Kidney epithelial cell (primary cell): Measurements from ENCODE around the gene PERP. TPM values are rescaled to one million over a fixed set of nuclear protein-coding genes. Genes with fewer than 3 reads are reported as not detected.
"Not testable (repeated sequence)": the region's sequence is repeated elsewhere in the genome, so short reads cannot be mapped to it uniquely, and the experiment has no call there.

Source experiments
- DNase-seq: peaks from one replicate; pipeline ENCODE4 v3.0.0-alpha.2; 2010; ENCODE audit warnings: low read depth
- H3K27me3 ChIP-seq: 2 replicates; pipeline ENCODE4 v1.6.0; 2011; ENCODE audit warnings: low read length; ENCODE audit not compliant: control insufficient read depth, insufficient read depth
- H3K36me3 ChIP-seq: 2 replicates; pipeline ENCODE4 v1.5.1; 2011; ENCODE audit warnings: low read length; ENCODE audit not compliant: control insufficient read depth, insufficient read depth
- H3K4me3 ChIP-seq: 2 replicates; pipeline ENCODE4 v1.5.1; 2011; ENCODE audit warnings: low read depth, mild to moderate bottlenecking, control low read depth, low read length
- CTCF ChIP-seq: IDR thresholded peaks from 2 replicates; pipeline ENCODE4 v1.5.1; 2011; ENCODE audit warnings: mild to moderate bottlenecking, moderate library complexity, low read length, control low read depth, inconsistent platforms; ENCODE audit not compliant: insufficient read depth, poor library complexity, severe bottlenecking
- total RNA-seq: library from RNA; depleted of rRNA; stranded (reverse); fragments of >200 nt; gene quantifications from 2 replicates; pipeline ENCODE4 v1.2.3, GENCODE V29; 2015

Gene PERP
- total RNA-seq, 1 donor from 2014 or later: 80.9 TPM

GRCh38 chr6:138085839-138086222 lies 21.4 kb downstream of the PERP start:
- H3K27me3 ChIP-seq: no peaks in the 10 kb centered on the region
- no peak overlapping the region for H3K4me3 ChIP-seq
- DNase-seq: no peak
- H3K36me3 ChIP-seq: no peaks in the 10 kb centered on the region
- no peak for TF ChIP-seq CTCF

- no peak for DNase-seq
- Histone ChIP-seq H3K4me3 (no peak overlapping the region), H3K27me3 (no peaks in the 10 kb centered on the region), H3K36me3 (no peaks in the 10 kb centered on the region)
- TF ChIP-seq CTCF: no peak
Observed at GRCh38 chr6:138084904-138085838, 22.0 kb downstream of the PERP start.

GRCh38 chr6:138082232-138082631 lies 25.0 kb downstream of the PERP start:
- Histone ChIP-seq H3K4me3 (no peak overlapping the region), H3K27me3 (no peaks in the 10 kb centered on the region), H3K36me3 (no peaks in the 10 kb centered on the region)
- TF ChIP-seq CTCF: no peak
- DNase-seq: no peak

GRCh38 chr6:138079556-138079955 lies 27.7 kb downstream of the PERP start:
- not testable (repeated sequence) for H3K36me3 ChIP-seq, DNase-seq, H3K27me3 ChIP-seq, H3K4me3 ChIP-seq

GRCh38 chr6:138078491-138078890 lies 28.7 kb downstream of the PERP start:
- TF ChIP-seq CTCF: no peak
- Histone ChIP-seq H3K27me3 (no peaks in the 10 kb centered on the region), H3K4me3 (no peak overlapping the region), H3K36me3 (no peaks in the 10 kb centered on the region)
- no peak for DNase-seq

- H3K36me3 ChIP-seq: no peaks in the 10 kb centered on the region
Observed at GRCh38 chr6:138073264-138073663, 34.0 kb downstream of the PERP start.

More at GRCh38 chr6:138073264-138073663, 34.0 kb downstream of the PERP start:
- H3K27me3 ChIP-seq: no peaks in the 10 kb centered on the region
- TF ChIP-seq CTCF: no peak
- no peak overlapping the region for H3K4me3 ChIP-seq
- no peak for DNase-seq
